ENCODE measurements around the gene PIP.
"Not testable (repeated sequence)": the region's sequence is repeated elsewhere in the genome, so short reads cannot be mapped to it uniquely, and the experiment has no call there.

The PIP gene

DNA sequence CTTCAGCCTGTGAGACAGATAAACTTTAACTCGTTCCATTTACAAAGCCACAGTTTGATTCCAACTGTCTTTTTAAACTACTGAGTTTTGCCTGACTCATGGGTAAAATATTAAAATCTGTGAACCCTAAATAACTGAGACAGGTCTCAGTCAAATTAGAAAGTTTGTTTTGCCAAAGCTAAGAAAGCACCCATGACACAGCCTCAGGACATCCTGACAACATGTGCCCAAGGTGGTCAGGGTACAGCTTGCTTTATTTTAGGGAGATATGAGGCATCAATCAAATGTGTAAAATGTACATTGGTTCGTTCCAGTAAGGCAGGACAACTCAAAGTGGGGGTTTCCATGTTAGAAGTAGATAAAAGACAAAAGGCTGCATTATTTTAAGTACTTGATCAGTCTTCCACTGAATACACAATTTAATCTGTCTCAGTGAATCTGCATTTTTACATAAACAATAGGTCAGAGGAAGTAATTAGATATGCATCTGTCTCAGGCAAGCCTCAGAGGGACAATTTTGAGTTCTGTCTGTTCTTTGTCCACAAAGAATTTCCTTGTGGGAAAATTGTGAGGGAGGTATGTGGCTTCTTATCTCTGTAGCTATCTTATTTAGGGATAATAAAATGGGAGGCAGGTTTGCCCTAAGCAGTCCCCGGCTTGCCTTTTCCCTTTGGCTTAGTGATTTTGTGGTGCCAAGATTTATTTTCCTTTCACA is 11.0 kb upstream of the PIP start:
- peak overlapping the region; percentile 58; the same call in 1 of the 2 replicates for H3K27ac ChIP-seq
- TF ChIP-seq, protein P1, sequence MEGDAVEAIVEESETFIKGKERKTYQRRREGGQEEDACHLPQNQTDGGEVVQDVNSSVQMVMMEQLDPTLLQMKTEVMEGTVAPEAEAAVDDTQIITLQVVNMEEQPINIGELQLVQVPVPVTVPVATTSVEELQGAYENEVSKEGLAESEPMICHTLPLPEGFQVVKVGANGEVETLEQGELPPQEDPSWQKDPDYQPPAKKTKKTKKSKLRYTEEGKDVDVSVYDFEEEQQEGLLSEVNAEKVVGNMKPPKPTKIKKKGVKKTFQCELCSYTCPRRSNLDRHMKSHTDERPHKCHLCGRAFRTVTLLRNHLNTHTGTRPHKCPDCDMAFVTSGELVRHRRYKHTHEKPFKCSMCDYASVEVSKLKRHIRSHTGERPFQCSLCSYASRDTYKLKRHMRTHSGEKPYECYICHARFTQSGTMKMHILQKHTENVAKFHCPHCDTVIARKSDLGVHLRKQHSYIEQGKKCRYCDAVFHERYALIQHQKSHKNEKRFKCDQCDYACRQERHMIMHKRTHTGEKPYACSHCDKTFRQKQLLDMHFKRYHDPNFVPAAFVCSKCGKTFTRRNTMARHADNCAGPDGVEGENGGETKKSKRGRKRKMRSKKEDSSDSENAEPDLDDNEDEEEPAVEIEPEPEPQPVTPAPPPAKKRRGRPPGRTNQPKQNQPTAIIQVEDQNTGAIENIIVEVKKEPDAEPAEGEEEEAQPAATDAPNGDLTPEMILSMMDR (conservative IDR thresholded peaks at IDR 0.05): no peak
- no peak for TF ChIP-seq ZFX (IDR thresholded peaks at IDR 0.05)

DNA sequence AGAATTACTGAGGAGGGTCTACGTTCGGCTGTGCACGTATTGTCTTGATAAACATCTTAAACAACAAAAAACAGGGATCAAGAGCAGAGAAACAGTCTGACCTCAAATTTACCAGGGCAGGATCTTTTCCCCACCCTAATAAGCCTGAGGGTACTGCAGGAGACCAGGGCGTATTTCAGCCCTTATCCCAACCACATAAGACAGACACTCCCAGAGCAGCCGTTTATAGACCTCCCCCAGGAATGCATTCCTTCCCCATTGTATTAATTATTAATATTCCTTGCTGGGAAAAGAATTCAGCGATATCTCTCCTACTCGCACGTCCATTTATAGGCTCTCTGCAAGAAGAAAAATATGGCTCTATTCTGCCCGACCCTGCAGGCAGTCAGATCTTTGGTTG is 8.6 kb upstream of the PIP start:
- not testable (repeated sequence) for H3K27ac ChIP-seq

DNA sequence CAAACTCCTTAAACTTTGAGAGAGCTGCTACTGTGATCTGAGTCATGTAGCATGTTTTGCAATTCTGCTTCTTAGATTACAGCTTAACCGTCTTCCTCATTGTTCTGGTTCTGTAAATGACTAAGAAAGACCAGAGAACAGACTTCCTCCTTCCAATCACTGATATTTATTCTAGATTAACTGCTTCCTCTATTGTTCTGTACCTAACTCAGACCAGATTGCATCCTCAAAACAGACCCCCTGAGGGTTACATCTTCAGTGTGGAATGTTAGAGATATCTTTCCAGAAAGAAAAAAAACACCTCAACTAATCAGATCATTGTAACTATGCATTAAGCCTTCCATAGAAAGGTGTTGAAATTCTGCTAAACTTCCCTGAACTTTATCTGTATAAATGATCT is 5.7 kb upstream of the PIP start:
- no peak overlapping the region for H3K27ac ChIP-seq
- TF ChIP-seq ZFX (IDR thresholded peaks at IDR 0.05): no peak
- TF ChIP-seq, protein P1 (conservative IDR thresholded peaks at IDR 0.05): no peak

DNA sequence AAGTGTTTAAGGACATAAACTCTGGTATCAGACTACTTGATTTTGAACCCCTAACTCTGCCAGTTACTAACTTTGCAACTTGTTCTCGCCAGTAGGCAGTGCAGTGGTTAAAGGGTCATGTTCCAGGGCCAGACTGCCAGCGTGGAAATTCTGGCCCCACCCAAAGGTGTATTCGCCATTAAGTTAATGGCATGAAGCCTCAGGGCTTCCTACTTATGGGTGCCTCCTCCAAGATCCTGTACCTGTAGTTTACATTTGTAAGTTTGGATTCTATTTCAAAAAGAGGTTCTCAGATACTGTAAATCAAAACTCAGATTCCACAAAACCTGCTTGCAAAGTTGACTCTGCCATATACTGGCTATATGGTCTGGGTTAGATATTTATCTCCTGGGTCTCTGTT is 2.8 kb upstream of the PIP start:
- no peak for TF ChIP-seq ZFX (IDR thresholded peaks at IDR 0.05)
- TF ChIP-seq, protein P1 (conservative IDR thresholded peaks at IDR 0.05): no peak
- peak overlapping the region; percentile 44; the same call in 1 of the 2 replicates for H3K27ac ChIP-seq

DNA sequence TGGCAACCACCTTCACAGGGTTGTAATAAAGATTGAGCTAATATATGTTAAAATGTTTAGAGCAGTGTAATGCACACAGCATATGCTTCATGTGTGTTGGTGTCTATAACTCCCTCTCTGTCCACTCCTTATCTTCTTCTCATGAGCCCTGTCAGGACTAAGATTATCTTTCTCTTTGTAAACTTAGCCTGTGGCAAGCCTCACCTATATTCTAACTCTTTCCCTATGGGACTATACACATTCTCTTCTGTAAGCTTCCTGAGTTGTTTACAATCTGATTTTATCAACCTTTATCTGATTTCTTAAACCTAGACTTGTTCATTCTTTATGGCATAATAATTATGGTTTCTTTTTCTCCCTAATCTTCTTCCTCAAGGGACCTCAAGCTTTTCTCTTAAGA is 2.4 kb upstream of the PIP start:
- H3K27ac ChIP-seq: no peak overlapping the region
- TF ChIP-seq, protein P1 (conservative IDR thresholded peaks at IDR 0.05): no peak
- no peak for TF ChIP-seq ZFX (IDR thresholded peaks at IDR 0.05)

DNA sequence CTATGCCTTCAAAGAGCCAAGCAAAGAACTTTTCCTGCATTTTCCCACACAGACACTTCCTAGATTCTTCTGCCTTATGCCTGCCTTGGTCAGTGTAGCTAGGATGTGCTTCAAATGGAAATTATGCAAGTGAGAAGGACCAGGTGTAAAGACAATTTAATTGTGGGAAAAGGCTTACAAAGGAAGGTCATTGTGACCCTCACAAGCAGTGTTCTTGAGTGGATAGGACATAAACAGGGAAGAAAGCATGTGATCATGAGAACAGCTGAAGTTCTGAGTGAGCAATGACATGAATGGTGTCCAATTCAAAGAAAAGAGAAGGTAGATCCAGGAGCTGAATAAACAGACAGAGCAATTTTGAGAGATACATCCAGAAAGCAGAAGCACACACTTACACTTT is 1.3 kb upstream of the PIP start:
- TF ChIP-seq, protein P1 (conservative IDR thresholded peaks at IDR 0.05): no peak
- no peak for TF ChIP-seq ZFX (IDR thresholded peaks at IDR 0.05)
- H3K27ac ChIP-seq: peak overlapping the region; percentile 44

DNA sequence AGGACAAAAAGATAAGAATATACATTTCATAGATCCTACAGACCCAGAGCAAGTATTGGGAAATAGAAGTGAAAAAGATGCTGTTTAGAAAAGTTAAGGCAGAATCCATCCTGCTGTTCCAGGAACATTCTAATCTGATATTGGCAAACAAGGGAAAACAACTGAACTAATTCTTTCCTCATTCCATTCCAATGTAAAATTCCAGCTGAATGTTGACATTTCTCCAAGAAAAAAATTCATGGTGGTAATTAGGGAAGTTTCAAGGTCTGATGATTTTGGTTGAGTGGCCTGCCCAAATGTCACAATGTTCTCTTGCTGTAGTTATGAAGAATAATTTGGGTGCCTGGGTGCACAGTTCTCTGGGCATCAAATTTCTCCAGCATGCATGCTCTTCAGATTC is 15.2 kb downstream of the PIP start:
- TF ChIP-seq ZFX (IDR thresholded peaks at IDR 0.05): no peak
- TF ChIP-seq, protein P1 (conservative IDR thresholded peaks at IDR 0.05): no peak
- no peak overlapping the region for H3K27ac ChIP-seq

DNA sequence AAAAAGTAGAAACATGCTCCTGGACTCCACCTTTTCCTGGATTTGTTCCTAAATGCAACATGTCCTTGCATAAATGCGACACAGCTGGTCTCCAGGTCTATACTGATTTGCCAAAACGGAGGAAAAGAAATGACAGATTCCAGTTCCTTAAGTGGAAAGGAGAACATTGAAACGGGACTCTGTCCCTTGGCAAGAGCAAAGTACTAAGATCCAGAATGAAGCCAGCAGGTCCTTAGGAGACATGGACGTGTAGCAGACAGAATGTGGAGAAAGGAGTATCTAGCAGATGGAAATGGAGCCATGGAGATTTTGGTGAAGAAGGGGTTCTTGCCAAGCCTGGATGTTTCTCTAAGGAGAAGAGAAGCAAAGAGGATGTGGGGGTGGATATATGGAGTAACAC is 16.2 kb downstream of the PIP start:
- H3K27ac ChIP-seq: no peak overlapping the region
- no peak for TF ChIP-seq ZFX (IDR thresholded peaks at IDR 0.05)
- TF ChIP-seq, protein P1 (conservative IDR thresholded peaks at IDR 0.05): no peak

All from C4-2B (cell line).